H1 (cell line): Measurements from ENCODE around the gene ARHGAP24.

Experiments used
- BACH1 ChIP-seq: IDR thresholded peaks from 2 replicates; pipeline ENCODE4 v1.6.1; 2012; ENCODE audit warnings: low read length, improper control_type of control experiment
- EZH2 ChIP-seq: fragments of 200-600 bp; sonication (generic); IDR thresholded peaks from 2 replicates; pipeline ENCODE4 v1.7.1; 2012; ENCODE audit warnings: low read depth, mild to moderate bottlenecking, moderate library complexity, low read length, inconsistent platforms; ENCODE audit not compliant: severe bottlenecking
- KDM5A ChIP-seq: fragments of 200-600 bp; IDR thresholded peaks from 2 replicates; pipeline ENCODE4 v1.7.1; 2012; ENCODE audit warnings: mild to moderate bottlenecking, low read length, inconsistent platforms, mixed read lengths
- POLR2A ChIP-seq, 2 experiments: IDR thresholded peaks; 1 replicate in 1 of 2; 2 replicates in 1 of 2; pipeline ENCODE4 v1.6.1; 2011; ENCODE audit warnings: low read depth in 2 of 2, low read length in 2 of 2, mild to moderate bottlenecking in 2 of 2; ENCODE audit errors: control extremely low read depth in 1 of 2
- YY1 ChIP-seq: IDR thresholded peaks from 2 replicates; pipeline ENCODE4 v1.6.1; 2011; ENCODE audit warnings: low read depth, mild to moderate bottlenecking, low read length
- TF ChIP-seq, protein P1 (sequence below), 3 experiments: IDR thresholded peaks; 1 replicate in 2 of 3; 2 replicates in 1 of 3; pipeline versions ENCODE4 v1.5.1 to v1.6.1; 2011; ENCODE audit warnings: low read length in 3 of 3, mild to moderate bottlenecking in 3 of 3, inconsistent platforms in 2 of 3, low read depth in 1 of 3, moderate library complexity in 1 of 3; ENCODE audit not compliant: insufficient read depth in 1 of 3; ENCODE audit errors: control extremely low read depth in 1 of 3

DNA sequence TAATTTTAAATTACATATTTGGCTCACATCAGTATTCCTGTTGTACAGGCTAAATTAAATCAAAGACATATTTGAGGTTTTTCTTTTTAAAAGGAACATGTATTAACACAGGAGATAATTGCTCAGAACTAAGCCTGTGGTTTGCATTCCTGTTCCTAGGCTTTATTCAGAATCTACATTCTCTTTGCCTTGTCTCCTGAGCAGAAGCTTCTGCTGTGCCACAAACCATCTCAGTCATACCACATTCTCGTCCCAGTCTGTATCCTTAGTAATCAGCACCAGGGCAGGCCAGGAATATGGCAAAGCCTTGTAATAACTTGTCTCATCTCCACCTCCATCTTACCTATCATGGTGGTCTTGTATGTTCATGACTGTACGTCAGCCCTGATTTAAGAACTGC, 162.8 kb downstream of the ARHGAP24 start:
- TF ChIP-seq, protein P1, sequence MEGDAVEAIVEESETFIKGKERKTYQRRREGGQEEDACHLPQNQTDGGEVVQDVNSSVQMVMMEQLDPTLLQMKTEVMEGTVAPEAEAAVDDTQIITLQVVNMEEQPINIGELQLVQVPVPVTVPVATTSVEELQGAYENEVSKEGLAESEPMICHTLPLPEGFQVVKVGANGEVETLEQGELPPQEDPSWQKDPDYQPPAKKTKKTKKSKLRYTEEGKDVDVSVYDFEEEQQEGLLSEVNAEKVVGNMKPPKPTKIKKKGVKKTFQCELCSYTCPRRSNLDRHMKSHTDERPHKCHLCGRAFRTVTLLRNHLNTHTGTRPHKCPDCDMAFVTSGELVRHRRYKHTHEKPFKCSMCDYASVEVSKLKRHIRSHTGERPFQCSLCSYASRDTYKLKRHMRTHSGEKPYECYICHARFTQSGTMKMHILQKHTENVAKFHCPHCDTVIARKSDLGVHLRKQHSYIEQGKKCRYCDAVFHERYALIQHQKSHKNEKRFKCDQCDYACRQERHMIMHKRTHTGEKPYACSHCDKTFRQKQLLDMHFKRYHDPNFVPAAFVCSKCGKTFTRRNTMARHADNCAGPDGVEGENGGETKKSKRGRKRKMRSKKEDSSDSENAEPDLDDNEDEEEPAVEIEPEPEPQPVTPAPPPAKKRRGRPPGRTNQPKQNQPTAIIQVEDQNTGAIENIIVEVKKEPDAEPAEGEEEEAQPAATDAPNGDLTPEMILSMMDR (IDR thresholded peaks at IDR 0.05; ENCODE audit: control extremely low read depth in 1 of 3, insufficient read depth in 1 of 3, low read depth in 1 of 3, low read length in 3 of 3): no peak
- TF ChIP-seq POLR2A (IDR thresholded peaks at IDR 0.05; ENCODE audit: control extremely low read depth in 1 of 2, low read depth in 2 of 2, low read length in 2 of 2) (no peak), KDM5A (no peak), YY1 (no peak), EZH2 (no peak), BACH1 (no peak)
